IMR-90 (cell line): Measurements from ENCODE around the gene HADHB. TPM values are rescaled to one million over a fixed set of nuclear protein-coding genes. Genes with fewer than 3 reads are reported as not detected.

Experiments used
- ATAC-seq: fragments of 200-7000 bp; cut with Tn5 transposase; 2 replicates; pipeline ENCODE4 v1.9.1; 2020; ENCODE audit warnings: low read depth, mild to moderate bottlenecking, moderate library complexity
- BruUV-seq: library from RNA; stranded (reverse); fragments of 400-500 nt; replicated peaks from 2 replicates; lab custom pipeline; 2021; lab: Mats Ljungman, UMichigan
- CTCF ChIA-PET: fragments of 300-600 bp; formaldehyde crosslinking; extraction: SDS; loops from one replicate; lab custom pipeline; 2021; ENCODE audit warnings: antibody characterized with exemption; lab: Yijun Ruan, JAX
- POLR2A ChIA-PET: fragments of 300-600 bp; sonication (Branson Sonifier 250); formaldehyde crosslinking; loops from one replicate; lab custom pipeline; 2022; ENCODE audit warnings: antibody characterized with exemption; ENCODE audit not compliant: unreplicated experiment; lab: Charles Lee
- DNase-seq: peaks from one replicate; pipeline ENCODE4 v3.0.0; 2013
- H2AFZ ChIP-seq: replicated peaks from 2 replicates; pipeline ENCODE3; 2013; ENCODE audit warnings: low read length, mild to moderate bottlenecking; ENCODE audit not compliant: poor library complexity
- H2AK5ac ChIP-seq: 2 replicates; pipeline ENCODE4 v1.6.1; 2013; ENCODE audit warnings: low read depth, low read length, inconsistent platforms
- H2AK9ac ChIP-seq: replicated peaks from 2 replicates; pipeline ENCODE3; 2013; ENCODE audit warnings: mild to moderate bottlenecking, low read depth, low read length, moderate library complexity; ENCODE audit not compliant: poor library complexity
- H2BK120ac ChIP-seq: 2 replicates; pipeline ENCODE4 v1.6.1; 2013; ENCODE audit warnings: low read depth, low read length, inconsistent platforms
- H2BK15ac ChIP-seq: 3 replicates; pipeline ENCODE4 v1.6.1; 2013; ENCODE audit warnings: low read depth, low read length, inconsistent platforms
- H2BK20ac ChIP-seq: 2 replicates; pipeline ENCODE4 v1.6.1; 2013; ENCODE audit warnings: low read depth, mild to moderate bottlenecking, inconsistent platforms, low read length, moderate library complexity
- H2BK5ac ChIP-seq: 2 replicates; pipeline ENCODE4 v1.6.1; 2013; ENCODE audit warnings: mild to moderate bottlenecking, low read depth, low read length, inconsistent platforms; ENCODE audit not compliant: poor library complexity, severe bottlenecking
- H3K14ac ChIP-seq: replicated peaks from 2 replicates; pipeline ENCODE4 v1.6.1; 2013; ENCODE audit warnings: low read depth, low read length, inconsistent platforms
- H3K18ac ChIP-seq: 2 replicates; pipeline ENCODE4 v1.6.1; 2013; ENCODE audit warnings: low read depth, low read length, control low read depth
- H3K23ac ChIP-seq: 2 replicates; pipeline ENCODE4 v1.6.1; 2013; ENCODE audit warnings: low read depth, low read length, inconsistent platforms
- H3K27ac ChIP-seq: 2 replicates; pipeline ENCODE4 v1.5.1; 2013; ENCODE audit warnings: mild to moderate bottlenecking, control low read depth, low read length; ENCODE audit not compliant: insufficient read depth
- H3K27me3 ChIP-seq: 2 replicates; pipeline ENCODE4 v1.6.1; 2013; ENCODE audit warnings: low read length; ENCODE audit not compliant: control insufficient read depth, insufficient read depth
- H3K36me3 ChIP-seq: 2 replicates; pipeline ENCODE4 v1.6.1; 2013; ENCODE audit warnings: low read length, mixed read lengths; ENCODE audit not compliant: control insufficient read depth, insufficient read depth
- H3K4ac ChIP-seq: 2 replicates; pipeline ENCODE4 v1.6.1; 2013; ENCODE audit warnings: low read depth, low read length, inconsistent platforms
- H3K4me1 ChIP-seq: 2 replicates; pipeline ENCODE4 v1.6.1; 2013; ENCODE audit warnings: low read length, mixed read lengths; ENCODE audit not compliant: control insufficient read depth, insufficient read depth
- H3K4me2 ChIP-seq: 2 replicates; pipeline ENCODE4 v1.6.1; 2013; ENCODE audit warnings: low read depth, mild to moderate bottlenecking, control low read depth, low read length, moderate library complexity
- H3K4me3 ChIP-seq: 2 replicates; pipeline ENCODE4 v1.5.1; 2013; ENCODE audit warnings: low read depth, mild to moderate bottlenecking, control low read depth, low read length, moderate library complexity; ENCODE audit not compliant: insufficient read depth
- H3K56ac ChIP-seq: 2 replicates; pipeline ENCODE4 v1.6.1; 2013; ENCODE audit warnings: low read length, inconsistent platforms; ENCODE audit not compliant: insufficient read depth; ENCODE audit errors: extremely low read depth
- H3K79me1 ChIP-seq, 2 experiments: 2 replicates each; pipeline ENCODE4 v1.6.1; 2013; ENCODE audit warnings: low read length in 2 of 2, inconsistent platforms in 1 of 2, low read depth in 1 of 2
- H3K9ac ChIP-seq: 2 replicates; pipeline ENCODE4 v1.6.1; 2013; ENCODE audit warnings: low read depth, low read length, control low read depth
- H3K9me1 ChIP-seq: 2 replicates; pipeline ENCODE4 v1.6.1; 2013; ENCODE audit warnings: low read length, inconsistent platforms; ENCODE audit not compliant: insufficient read depth
- H3K9me3 ChIP-seq: 2 replicates; pipeline ENCODE4 v1.6.1; 2013; ENCODE audit warnings: low read length; ENCODE audit not compliant: control insufficient read depth, insufficient read depth
- H4K20me1 ChIP-seq: 2 replicates; pipeline ENCODE4 v1.6.1; 2013; ENCODE audit warnings: low read length, inconsistent platforms; ENCODE audit not compliant: insufficient read depth
- H4K5ac ChIP-seq: 2 replicates; pipeline ENCODE4 v1.6.1; 2013; ENCODE audit warnings: mild to moderate bottlenecking, low read depth, low read length, control low read depth
- H4K8ac ChIP-seq, 2 experiments: 2 replicates each; pipeline ENCODE4 v1.6.1; 2013; ENCODE audit warnings: low read depth in 2 of 2, low read length in 2 of 2, control low read depth in 1 of 2, inconsistent platforms in 1 of 2
- H4K91ac ChIP-seq: 2 replicates; pipeline ENCODE4 v1.6.1; 2013; ENCODE audit warnings: low read depth, low read length, inconsistent platforms; ENCODE audit not compliant: insufficient read depth
- ELK1 ChIP-seq: fragments of 150-350 bp; IDR thresholded peaks from 2 replicates; pipeline ENCODE4 v1.6.1; 2016; ENCODE audit warnings: low read depth, mild to moderate bottlenecking, low read length, moderate library complexity, borderline replicate concordance
- MAZ ChIP-seq: IDR thresholded peaks from 2 replicates; pipeline ENCODE4 v1.6.1; 2012; ENCODE audit warnings: low read depth, mild to moderate bottlenecking, low read length, improper control_type of control experiment, moderate library complexity, borderline replicate concordance
- POLR2A ChIP-seq: IDR thresholded peaks from 2 replicates; pipeline ENCODE4 v1.6.1; 2012; ENCODE audit warnings: mild to moderate bottlenecking, low read depth, low read length
- USF2 ChIP-seq: fragments of 150-350 bp; IDR thresholded peaks from 2 replicates; pipeline ENCODE4 v1.6.1; 2017; ENCODE audit warnings: mild to moderate bottlenecking, antibody characterized with exemption, low read length, low read depth
- WGBS, 2 experiments: methylation state at CpG; one replicate each; pipeline versions ENCODE4 v1.1.5 to v1.1.7; 2013; ENCODE audit warnings: missing lambda C conversion rate in 2 of 2; ENCODE audit not compliant: insufficient read length in 1 of 2; ENCODE audit errors: extremely low coverage in 2 of 2; 5-methylcytosine and 5-hydroxymethylcytosine counted together
- dilution Hi-C: fragments of 300-500 bp; cut with HindIII; formaldehyde crosslinking; loops from one replicate; pipeline ENCODE4 v1.14.3; 2018; ENCODE audit warnings: low sequenced_read_pairs; ENCODE audit not compliant: unreplicated experiment
- in situ Hi-C: fragments of 300-500 bp; cut with MboI; formaldehyde crosslinking; loops from 3 replicates; pipeline ENCODE4 v1.14.3; 2019; ENCODE audit warnings: low sequenced_read_pairs, inconsistent platforms, mixed read lengths
- intact Hi-C: fragments of 100-400 bp; cut with micrococcal nuclease; formaldehyde crosslinking; loops from 2 replicates; pipeline ENCODE4 v1.10.0; 2022
- polyA plus RNA-seq, 3 experiments: library from polyadenylated mRNA; depleted of rRNA; stranded (reverse); fragments of >200 nt; gene quantifications; 2 replicates each; pipeline ENCODE4 v1.2.3, GENCODE V29; 2012; ENCODE audit warnings: low replicate concordance in 1 of 3
- total RNA-seq: library from RNA; depleted of rRNA; stranded (reverse); fragments of >200 nt; gene quantifications from 2 replicates; pipeline ENCODE4 v1.2.3, GENCODE V29; 2012

Gene HADHB
- total and polyA plus RNA-seq, 2 of the 4 experiments (the other 2 are of a cell fraction): 67.9 to 79.8 TPM

GRCh38 chr2:26243470-26244308 lies 1.1 kb upstream of the HADHB start (continued):
- TF ChIP-seq ELK1: no peak

GRCh38 chr2:26245231-26245732 lies 543 bp downstream of the HADHB start:
- no peaks in the 10 kb centered on the region for H3K27me3 ChIP-seq
- intact Hi-C loops (loop anchor here (10.0 kb wide), 1 partner anchor 330 kb away; no protein-coding TSS in a partner anchor), in situ Hi-C loops (no loop called here), dilution Hi-C loops (no loop called here)
- peak overlapping the region; percentile 45; the same call in 1 of the 2 replicates for H3K56ac ChIP-seq
- no peaks in the 10 kb centered on the region for H3K36me3 ChIP-seq
- H2BK15ac ChIP-seq: no peak overlapping the region
- ChIA-PET CTCF (no interaction called here), POLR2A (no interaction called here)
- H4K5ac ChIP-seq: peak overlapping the region; percentile 23; the same call in 1 of the 2 replicates
- peak; percentile 16 for ATAC-seq
- DNase-seq: peak; percentile 28
- peaks cover 6% of the 10 kb centered on the region for H3K4me1 ChIP-seq
- H3K23ac ChIP-seq: peak overlapping the region; percentile 75
- 0 out of 2 replicates have a peak, but pooled peaks have one; percentile 2 for TF ChIP-seq MAZ
- peak; percentile 60 for TF ChIP-seq USF2
- TF ChIP-seq POLR2A: no peak
- H3K79me1 ChIP-seq: peaks cover 22 to 61% of the 10 kb centered on the region in 2 experiments
- peak overlapping the region; percentile 70 for H3K9ac ChIP-seq
- no TSS peak for BruUV-seq
- H3K14ac ChIP-seq: peak overlapping the region; percentile 73
- peak overlapping the region; percentile 45; the same call in 1 of the 2 replicates for H3K18ac ChIP-seq
- H2AFZ ChIP-seq: peak overlapping the region; percentile 99
- H4K91ac ChIP-seq: peak overlapping the region; percentile 40; the same call in 1 of the 2 replicates
- H4K8ac ChIP-seq: peak overlapping the region; percentile 26 to 72; a peak in 2 of 4 replicates
- H2BK20ac ChIP-seq: no peak overlapping the region
- H3K4me2 ChIP-seq: peak overlapping the region; percentile 94
- H2BK5ac ChIP-seq: peak overlapping the region; percentile 74
- H2BK120ac ChIP-seq: no peak overlapping the region
- peak overlapping the region; percentile 99 for H2AK9ac ChIP-seq
- H3K9me3 ChIP-seq: no peaks in the 10 kb centered on the region
- peak overlapping the region; percentile 91 for H3K27ac ChIP-seq
- peaks cover 12% of the 10 kb centered on the region; the same call in 1 of the 2 replicates for H4K20me1 ChIP-seq
- peaks cover 9% of the 10 kb centered on the region for H3K9me1 ChIP-seq
- peak overlapping the region; percentile 73 for H3K4ac ChIP-seq
- peak overlapping the region; percentile 91 for H3K4me3 ChIP-seq
- H2AK5ac ChIP-seq: peak overlapping the region; percentile 33
- 0% methylated on average over 4 of the region's 21 CpGs; no CpG with 5 or more reads in 1 of the 2 experiments for WGBS, 2 experiments
